Fibroblast of the aortic adventitia (primary cell): ENCODE data around the gene WASHC4. TPM values are rescaled to one million over a fixed set of nuclear protein-coding genes. Genes with fewer than 3 reads are reported as not detected.

ENCODE experiments used
- DNase-seq: peaks from one replicate; pipeline ENCODE4 v3.0.0-alpha.2; 2010; ENCODE audit warnings: low read depth
- H3K4me3 ChIP-seq: 2 replicates; pipeline ENCODE4 v1.5.1; 2011; ENCODE audit warnings: low read depth, mild to moderate bottlenecking, control low read depth, low read length, moderate library complexity
- CTCF ChIP-seq: IDR thresholded peaks from 2 replicates; pipeline ENCODE4 v1.5.1; 2011; ENCODE audit warnings: mild to moderate bottlenecking, low read length, control low read depth, inconsistent platforms; ENCODE audit not compliant: insufficient read depth
- total RNA-seq: library from RNA; depleted of rRNA; stranded (reverse); fragments of >200 nt; gene quantifications from 2 replicates; pipeline ENCODE4 v1.2.3, GENCODE V29; 2012; ENCODE audit warnings: low replicate concordance

Gene WASHC4
- 75.6 and 102 TPM in 2 replicates for total RNA-seq

GRCh38 chr12:105107494-105108371 lies at the start of gene WASHC4:
Gene WASHC4, plus strand, starts transcription at chr12:105107731. Its CDS starts 70 bp downstream, at chr12:105107801.
- no peak for TF ChIP-seq CTCF
- DNase-seq = peak; percentile 80
- H3K4me3 ChIP-seq = peak within 1 kb of the TSS; percentile 94

- TF ChIP-seq CTCF = no peak
- DNase-seq = peak; percentile 29
- H3K4me3 ChIP-seq = no peak overlapping the region
These were observed 46.7 kb upstream of the WASHC4 start for GRCh38 chr12:105060715-105061378.

- no peak for DNase-seq
- TF ChIP-seq CTCF = no peak
- no peak overlapping the region for H3K4me3 ChIP-seq
These were observed 42.9 kb upstream of the WASHC4 start for GRCh38 chr12:105064564-105065178.

- TF ChIP-seq CTCF = no peak
- peak; percentile 60 for DNase-seq
- no peak overlapping the region for H3K4me3 ChIP-seq
These were observed 40.0 kb upstream of the WASHC4 start for GRCh38 chr12:105067511-105068031.

GRCh38 chr12:105069936-105070702 lies 37.4 kb upstream of the WASHC4 start:
- no peak for DNase-seq
- no peak for TF ChIP-seq CTCF
- no peak overlapping the region for H3K4me3 ChIP-seq

- no peak for TF ChIP-seq CTCF
- H3K4me3 ChIP-seq = no peak overlapping the region
- no peak for DNase-seq
These were observed 35.5 kb upstream of the WASHC4 start for GRCh38 chr12:105071981-105072380.
